Upper lobe of left lung (tissue), 6 donors: ENCODE measurements around the gene LBP. TPM values are rescaled to one million over a fixed set of nuclear protein-coding genes. Genes with fewer than 3 reads are reported as not detected.

Experiments used
- ATAC-seq, 2 donors: fragments of 200-7000 bp; cut with Tn5 transposase; one replicate each; pipeline ENCODE4 v1.9.1; 2022; ENCODE audit warnings: mild to moderate bottlenecking in 2 of 2, moderate library complexity in 2 of 2; ENCODE audit not compliant: low FRiP score in 2 of 2
- DNase-seq, 2 donors: peaks; one replicate each; pipeline ENCODE4 v3.0.0-alpha.2; 2019 to 2020
- H3K27ac ChIP-seq, 4 donors: fragments of 200-600 bp; sonication (generic); one replicate each; pipeline ENCODE4 v1.5.1; 2016 to 2019
- H3K27me3 ChIP-seq, 4 donors: fragments of 200-600 bp; sonication (generic); one replicate each; pipeline ENCODE4 v1.5.1; 2017 to 2019
- H3K36me3 ChIP-seq, 4 donors: fragments of 200-600 bp; sonication (generic); one replicate each; pipeline ENCODE4 v1.5.1; 2016 to 2019
- H3K4me1 ChIP-seq, 4 donors: fragments of 200-600 bp; sonication (generic); one replicate each; pipeline ENCODE4 v1.5.1; 2018 to 2019
- H3K4me3 ChIP-seq, 4 donors: fragments of 200-600 bp; sonication (generic); one replicate each; pipeline ENCODE4 v1.5.1; 2017 to 2019; ENCODE audit warnings: mild to moderate bottlenecking in 2 of 4, moderate library complexity in 1 of 4
- H3K9me3 ChIP-seq, 4 donors: fragments of 200-600 bp; sonication (generic); one replicate each; pipeline ENCODE4 v1.5.1; 2018 to 2019
- EP300 ChIP-seq, 4 donors: sonication (generic); formaldehyde crosslinking; IDR thresholded peaks; one replicate each; pipeline ENCODE4 v1.5.1; 2017; ENCODE audit warnings: antibody characterized with exemption in 4 of 4, control low read depth in 2 of 4
- POLR2A ChIP-seq, 4 donors: fragments of 450-650 bp; IDR thresholded peaks; one replicate each; pipeline ENCODE4 v1.5.1; 2016 to 2017; ENCODE audit warnings: antibody characterized with exemption in 4 of 4, mild to moderate bottlenecking in 2 of 4
- POLR2AphosphoS5 ChIP-seq, 2 donors: sonication (generic); formaldehyde crosslinking; IDR thresholded peaks; one replicate each; pipeline ENCODE4 v1.5.1; 2017; ENCODE audit warnings: antibody characterized with exemption in 2 of 2
- WGBS, 2 donors: methylation state at CpG; one replicate each; pipeline ENCODE4 v1.1.5; 2017 to 2018; 5-methylcytosine and 5-hydroxymethylcytosine counted together
- total RNA-seq, 6 donors: library from RNA; depleted of rRNA in 4 of 6; stranded (reverse); fragments of >200 nt in 4 of 6; gene quantifications; one replicate each; pipeline versions ENCODE4 v1.1.0 to v1.2.1, GENCODE V29; 2016 to 2021
- TF ChIP-seq, protein P1 (sequence below), 6 experiments: fragments of 450-650 bp in 4 of 6; fragments of 200-600 bp in 2 of 6; sonication (generic) in 2 of 6; IDR thresholded peaks; one replicate each; pipeline ENCODE4 v1.5.1; 2016 to 2019; ENCODE audit warnings: antibody characterized with exemption in 6 of 6
- donor health status: DM: no; HTN: no; CAD: no; lungs with moderate emphysema.
- donor health status: DM: no; HTN: yes; CAD: no; lungs with severe emphysema.

The LBP gene
- total RNA-seq, 6 donors from 2014 or later, result 0.14 to 0.44 (median 0.30) TPM; not detected in 3

- H3K4me1 ChIP-seq, result peaks cover 3 to 24% (median 12%) of the 10 kb centered on the region in 4 donors
- H3K27ac ChIP-seq, result no peak overlapping the region
- 90 to 91% methylated on average over 3 of the region's 3 CpGs for WGBS, 2 donors
- ATAC-seq (no peak), DNase-seq (no peak)
- TF ChIP-seq POLR2A (IDR thresholded peaks at IDR 0.05), result no peak
- TF ChIP-seq EP300 (IDR thresholded peaks at IDR 0.05), result no peak
- TF ChIP-seq POLR2AphosphoS5 (IDR thresholded peaks at IDR 0.05), result no peak
- TF ChIP-seq, protein P1, sequence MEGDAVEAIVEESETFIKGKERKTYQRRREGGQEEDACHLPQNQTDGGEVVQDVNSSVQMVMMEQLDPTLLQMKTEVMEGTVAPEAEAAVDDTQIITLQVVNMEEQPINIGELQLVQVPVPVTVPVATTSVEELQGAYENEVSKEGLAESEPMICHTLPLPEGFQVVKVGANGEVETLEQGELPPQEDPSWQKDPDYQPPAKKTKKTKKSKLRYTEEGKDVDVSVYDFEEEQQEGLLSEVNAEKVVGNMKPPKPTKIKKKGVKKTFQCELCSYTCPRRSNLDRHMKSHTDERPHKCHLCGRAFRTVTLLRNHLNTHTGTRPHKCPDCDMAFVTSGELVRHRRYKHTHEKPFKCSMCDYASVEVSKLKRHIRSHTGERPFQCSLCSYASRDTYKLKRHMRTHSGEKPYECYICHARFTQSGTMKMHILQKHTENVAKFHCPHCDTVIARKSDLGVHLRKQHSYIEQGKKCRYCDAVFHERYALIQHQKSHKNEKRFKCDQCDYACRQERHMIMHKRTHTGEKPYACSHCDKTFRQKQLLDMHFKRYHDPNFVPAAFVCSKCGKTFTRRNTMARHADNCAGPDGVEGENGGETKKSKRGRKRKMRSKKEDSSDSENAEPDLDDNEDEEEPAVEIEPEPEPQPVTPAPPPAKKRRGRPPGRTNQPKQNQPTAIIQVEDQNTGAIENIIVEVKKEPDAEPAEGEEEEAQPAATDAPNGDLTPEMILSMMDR (IDR thresholded peaks at IDR 0.05), result no peak
- H3K27me3 ChIP-seq, result no peaks in the 10 kb centered on the region
- no peak overlapping the region for H3K4me3 ChIP-seq
- no peaks in the 10 kb centered on the region for H3K9me3 ChIP-seq
- no peaks in the 10 kb centered on the region for H3K36me3 ChIP-seq
These were observed 45.0 kb upstream of the LBP start for GRCh38 chr20:38301309-38301708.

DNA sequence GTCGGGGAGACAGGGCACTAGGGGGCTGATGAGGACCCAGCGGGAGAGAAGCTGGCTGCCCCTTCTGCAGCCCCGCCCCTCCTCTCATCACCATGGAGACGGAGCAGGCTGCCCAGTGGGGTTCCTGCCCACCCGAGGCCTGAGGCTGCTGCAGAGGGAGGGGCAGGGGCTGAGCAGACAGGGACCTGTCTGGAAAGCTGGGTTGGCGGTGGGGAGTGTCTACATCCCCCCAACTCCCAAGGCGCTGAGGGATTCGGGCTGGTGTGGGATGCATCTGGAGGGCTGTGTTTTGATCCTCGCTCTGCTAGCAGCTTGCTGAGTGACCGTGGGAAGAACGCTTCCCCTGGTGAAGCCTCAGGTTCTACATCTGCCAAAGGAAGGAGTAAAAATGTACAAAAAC is 43.5 kb upstream of the LBP start:
- H3K27ac ChIP-seq, result no peak overlapping the region
- no peaks in the 10 kb centered on the region for H3K27me3 ChIP-seq
- no peaks in the 10 kb centered on the region for H3K9me3 ChIP-seq
- DNase-seq, result no peak
- ATAC-seq, result no peak
- WGBS, 2 donors, result 29 to 47% methylated on average over 10 of the region's 11 CpGs
- H3K4me1 ChIP-seq, result peaks cover 3 to 22% (median 11%) of the 10 kb centered on the region in 4 donors
- no peaks in the 10 kb centered on the region for H3K36me3 ChIP-seq
- TF ChIP-seq POLR2AphosphoS5 (IDR thresholded peaks at IDR 0.05), result no peak
- H3K4me3 ChIP-seq, result no peak overlapping the region

DNA sequence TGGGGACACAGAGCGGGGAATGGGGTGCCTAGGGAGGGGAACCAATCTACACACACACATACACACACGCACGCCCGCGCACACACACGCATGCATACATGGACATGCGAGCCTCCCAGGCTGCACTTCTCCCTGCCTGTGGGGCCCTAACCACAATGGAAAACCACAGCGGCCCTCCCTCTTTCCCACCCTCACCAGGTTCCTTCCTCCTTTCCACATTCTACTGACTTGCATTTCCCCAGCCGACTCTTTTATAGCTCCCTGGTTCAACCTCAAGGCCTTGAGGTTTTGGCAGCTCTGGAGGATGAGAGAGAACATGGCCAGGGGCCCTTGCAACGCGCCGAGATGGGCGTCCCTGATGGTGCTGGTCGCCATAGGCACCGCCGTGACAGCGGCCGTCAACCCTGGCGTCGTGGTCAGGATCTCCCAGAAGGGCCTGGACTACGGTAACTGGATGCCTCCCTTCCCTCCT is 42.3 kb upstream of the LBP start, which contains the start of gene BPI:
Gene BPI, plus strand, starts transcription at position 249 of the 472 bp plus-strand sequence. Its CDS starts 68 bp downstream, at position 317.
- whole genome bisulfite sequencing, 2 donors, result 54 to 66% methylated on average over 18 to 21 of the region's 21 CpGs
- DNase-seq, result peak; percentile 73
- H3K27ac ChIP-seq, result peak within 1 kb of the TSS in 2 of 4 donors; percentile 27 to 64
- no peaks in the 10 kb centered on the region for H3K36me3 ChIP-seq
- no peaks in the 10 kb centered on the region for H3K27me3 ChIP-seq
- ATAC-seq, result peak; percentile 55 to 63
- no peaks in the 10 kb centered on the region for H3K9me3 ChIP-seq
- no peak for TF ChIP-seq EP300 (IDR thresholded peaks at IDR 0.05)
- no peak for TF ChIP-seq POLR2A (IDR thresholded peaks at IDR 0.05)
- TF ChIP-seq POLR2AphosphoS5 (IDR thresholded peaks at IDR 0.05), result peak in 1 of 2 donors; percentile 31
- peaks cover 3 to 15% (median 7%) of the 10 kb centered on the region in 4 donors for H3K4me1 ChIP-seq
- H3K4me3 ChIP-seq, result no peak within 1 kb of the TSS

DNA sequence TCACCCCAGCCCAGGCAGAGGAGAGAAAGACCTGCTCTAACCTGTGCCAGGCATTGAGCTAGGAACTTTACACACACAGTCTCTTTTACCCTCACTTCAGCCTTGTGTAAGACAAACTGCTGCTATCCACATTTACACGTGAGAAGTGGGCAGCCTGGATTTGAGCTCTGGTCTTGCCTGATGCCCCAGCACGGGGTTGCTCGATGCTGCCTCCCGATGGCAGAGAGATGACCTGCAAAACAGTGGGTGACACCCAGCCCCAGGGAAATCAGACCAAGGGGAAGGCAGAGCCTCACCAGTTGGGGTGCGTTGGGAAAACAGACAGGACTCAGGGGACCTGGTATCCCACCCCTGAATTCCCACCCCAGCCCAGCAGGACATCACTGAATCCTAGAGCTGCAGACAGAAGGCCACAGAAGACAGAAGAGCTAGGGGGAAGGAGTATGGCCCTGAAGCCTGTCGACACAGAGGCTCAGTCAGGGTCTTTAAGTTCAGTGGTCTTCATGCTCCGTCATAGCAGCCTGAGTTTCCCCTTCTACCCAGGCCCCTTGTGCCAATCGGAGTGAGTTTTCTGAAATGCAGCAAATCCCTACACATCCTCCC is 41.3 kb upstream of the LBP start:
- 30 to 59% methylated on average over 8 of the region's 8 CpGs for WGBS, 2 donors
- DNase-seq, result peak in 1 of 2 donors; percentile 73
- ATAC-seq, result peak; percentile 41 to 51
- Histone ChIP-seq H3K27me3 (no peaks in the 10 kb centered on the region), H3K36me3 (no peaks in the 10 kb centered on the region), H3K4me1 (peaks cover 0 to 6% (median 0%) of the 10 kb centered on the region in 4 donors), H3K27ac (peak overlapping the region in 1 of 4 donors; percentile 64), H3K4me3 (no peak overlapping the region), H3K9me3 (no peaks in the 10 kb centered on the region)
- TF ChIP-seq, protein P1 (IDR thresholded peaks at IDR 0.05), result peak in 4 of 6 experiments; percentile 20 to 30 (median 28)
- no peak for TF ChIP-seq POLR2A (IDR thresholded peaks at IDR 0.05)

- Histone ChIP-seq H3K9me3 (no peaks in the 10 kb centered on the region), H3K4me3 (no peak overlapping the region), H3K27me3 (no peaks in the 10 kb centered on the region), H3K27ac (no peak overlapping the region), H3K4me1 (no peaks in the 10 kb centered on the region), H3K36me3 (no peaks in the 10 kb centered on the region)
- DNase-seq (no peak), ATAC-seq (no peak)
- TF ChIP-seq, protein P1 (IDR thresholded peaks at IDR 0.05), result no peak
- TF ChIP-seq POLR2A (IDR thresholded peaks at IDR 0.05), result no peak
- no peak for TF ChIP-seq EP300 (IDR thresholded peaks at IDR 0.05)
- TF ChIP-seq POLR2AphosphoS5 (IDR thresholded peaks at IDR 0.05), result no peak
- WGBS, 2 donors, result 80% methylated on average over 4 of the region's 4 CpGs
These were observed 40.7 kb upstream of the LBP start for GRCh38 chr20:38305541-38305940.

DNA sequence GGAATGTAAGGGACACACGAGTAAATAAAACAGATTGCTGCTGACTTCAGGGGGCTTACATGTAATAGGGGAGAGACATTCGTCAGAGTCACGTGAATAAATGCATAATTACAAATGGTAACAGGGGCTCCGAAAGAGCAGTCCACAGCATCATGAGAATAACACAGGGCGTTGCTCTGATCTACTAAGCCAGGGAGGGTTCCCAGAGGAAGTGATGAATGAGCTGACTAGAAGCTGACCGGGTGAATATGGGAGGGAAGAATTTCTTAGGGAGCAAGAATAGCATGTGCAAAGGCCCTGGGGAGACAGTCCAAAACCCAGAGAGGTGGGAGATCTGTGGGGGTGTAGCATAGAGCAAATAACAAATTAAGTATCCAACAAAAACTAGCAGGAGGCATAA is 39.9 kb upstream of the LBP start:
- H3K27me3 ChIP-seq, result no peaks in the 10 kb centered on the region
- DNase-seq (no peak), ATAC-seq (no peak)
- H3K36me3 ChIP-seq, result no peaks in the 10 kb centered on the region
- TF ChIP-seq POLR2AphosphoS5 (IDR thresholded peaks at IDR 0.05) (no peak), POLR2A (IDR thresholded peaks at IDR 0.05) (no peak), EP300 (IDR thresholded peaks at IDR 0.05) (no peak)
- TF ChIP-seq, protein P1 (IDR thresholded peaks at IDR 0.05), result no peak
- H3K4me1 ChIP-seq, result no peaks in the 10 kb centered on the region
- H3K9me3 ChIP-seq, result no peaks in the 10 kb centered on the region
- H3K27ac ChIP-seq, result no peak overlapping the region
- WGBS, 2 donors, result 78 to 82% methylated on average over 6 of the region's 6 CpGs
- no peak overlapping the region for H3K4me3 ChIP-seq
